ENCODE results near the gene TRMO. TPM values are rescaled to one million over a fixed set of nuclear protein-coding genes. Genes with fewer than 3 reads are reported as not detected.

TRMO gene
- total and polyA plus RNA-seq, 9 of the 15 experiments (the other 6 are each of a cell fraction or from before 2014, with no cell fraction given) = 5.6 to 22.4 (median 16.2) TPM

DNA sequence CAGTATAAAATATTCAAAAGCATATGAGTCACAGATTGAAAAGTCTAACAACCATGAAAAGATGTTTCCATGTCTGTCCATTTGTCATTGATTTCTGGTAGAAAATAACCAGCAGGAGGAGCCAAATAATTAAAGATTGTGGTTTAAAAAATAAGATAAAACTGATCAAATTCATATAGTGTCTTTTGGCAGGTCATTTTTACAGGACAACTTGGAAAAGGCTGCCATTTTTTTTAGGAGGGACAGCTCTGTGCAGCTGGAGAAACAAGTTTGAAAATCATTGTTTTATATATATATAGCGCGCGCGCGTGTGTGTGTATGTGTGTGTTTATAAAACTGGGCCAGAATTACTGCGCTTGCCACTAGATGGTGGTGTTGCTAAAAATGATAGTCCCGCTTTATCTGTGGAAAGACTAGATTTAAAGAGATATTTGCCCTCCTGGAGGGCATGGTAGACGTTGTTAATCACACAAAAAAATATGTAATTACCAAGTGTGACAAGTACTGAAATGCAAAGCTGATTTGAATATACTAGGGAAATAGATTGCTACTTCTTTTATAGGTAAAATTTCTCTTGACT lies 1.3 kb upstream of the TRMO start:
- peak; percentile 29 for FAIRE-seq
- TF ChIP-seq ZBTB1 (CRISPR knock-in tag; IDR thresholded peaks at IDR 0.05; ENCODE audit: borderline replicate concordance, low read depth) (no peak), TAF9B (IDR thresholded peaks at IDR 0.05; ENCODE audit: partially characterized antibody) (no peak), EZH2 (IDR thresholded peaks at IDR 0.05; ENCODE audit: borderline replicate concordance, low read depth, low read length) (no peak), GTF3C2 (IDR thresholded peaks at IDR 0.05; ENCODE audit: borderline replicate concordance, extremely low read depth, insufficient read length) (no peak), ZBTB17 (CRISPR knock-in tag; IDR thresholded peaks at IDR 0.05) (no peak), NR2C1 (IDR thresholded peaks at IDR 0.05) (no peak), NR2C1 (tag; IDR thresholded peaks at IDR 0.05) (no peak), MITF (IDR thresholded peaks at IDR 0.05) (no peak; the same call in 1 of the 2 replicates), ELF4 (CRISPR knock-in tag; IDR thresholded peaks at IDR 0.05) (no peak), SRF (CRISPR knock-in tag; IDR thresholded peaks at IDR 0.05) (0 out of 4 replicates have a peak, but pooled peaks of 1 of the 2 experiments have one; percentile 15), GATAD2B (IDR thresholded peaks at IDR 0.05; ENCODE audit: borderline replicate concordance) (0 out of 2 replicates have a peak, but pooled peaks have one; percentile 37), MXI1 (IDR thresholded peaks at IDR 0.05; ENCODE audit: low read depth, low read length) (0 out of 2 replicates have a peak, but pooled peaks have one; percentile 28)
- TF ChIP-seq, protein P1, sequence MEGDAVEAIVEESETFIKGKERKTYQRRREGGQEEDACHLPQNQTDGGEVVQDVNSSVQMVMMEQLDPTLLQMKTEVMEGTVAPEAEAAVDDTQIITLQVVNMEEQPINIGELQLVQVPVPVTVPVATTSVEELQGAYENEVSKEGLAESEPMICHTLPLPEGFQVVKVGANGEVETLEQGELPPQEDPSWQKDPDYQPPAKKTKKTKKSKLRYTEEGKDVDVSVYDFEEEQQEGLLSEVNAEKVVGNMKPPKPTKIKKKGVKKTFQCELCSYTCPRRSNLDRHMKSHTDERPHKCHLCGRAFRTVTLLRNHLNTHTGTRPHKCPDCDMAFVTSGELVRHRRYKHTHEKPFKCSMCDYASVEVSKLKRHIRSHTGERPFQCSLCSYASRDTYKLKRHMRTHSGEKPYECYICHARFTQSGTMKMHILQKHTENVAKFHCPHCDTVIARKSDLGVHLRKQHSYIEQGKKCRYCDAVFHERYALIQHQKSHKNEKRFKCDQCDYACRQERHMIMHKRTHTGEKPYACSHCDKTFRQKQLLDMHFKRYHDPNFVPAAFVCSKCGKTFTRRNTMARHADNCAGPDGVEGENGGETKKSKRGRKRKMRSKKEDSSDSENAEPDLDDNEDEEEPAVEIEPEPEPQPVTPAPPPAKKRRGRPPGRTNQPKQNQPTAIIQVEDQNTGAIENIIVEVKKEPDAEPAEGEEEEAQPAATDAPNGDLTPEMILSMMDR (IDR thresholded peaks at IDR 0.05 in 2 of 3, conservative IDR thresholded peaks at IDR 0.05 in 1 of 3; ENCODE audit: insufficient read depth in 2 of 3, low read depth in 1 of 3, low read length in 3 of 3) = peak; percentile 68 to 84 (median 77)

More for the DNA sequence above, 1.3 kb upstream of the TRMO start:
- H3K4me3 ChIP-seq = peak overlapping the region; percentile 31
- H3K36me3 ChIP-seq (ENCODE audit: control insufficient read depth, insufficient read depth, low read length) = peaks cover 28% of the 10 kb centered on the region
- CTCF ChIA-PET (ENCODE audit: low intra/inter-chr PET ratio) = interaction anchor here (0.5 to 2.9 kb wide), 14 partner anchors 19 to 872 kb away, joined by 3 to 36 read pairs (median 6); partner anchors contain the start of gene ANP32B
- intact Hi-C loops (cut with micrococcal nuclease) (loop anchor here (1.0 to 5.0 kb wide), 8 partner anchors 31 to 340 kb away; partner anchors contain the start of genes ANP32B and CORO2A), in situ Hi-C loops (cut with MboI) (loop anchor here (5.0 to 25.0 kb wide), 3 partner anchors 64 to 864 kb away; partner anchors contain the start of genes ANKS6 and TBC1D2)
- H3K4me1 ChIP-seq (replicated peaks in 1 of 2; ENCODE audit: control insufficient read depth in 2 of 2, insufficient read depth in 2 of 2, low read length in 2 of 2) = peaks cover 8 to 23% of the 10 kb centered on the region in 2 experiments
- no peaks in the 10 kb centered on the region for H4K20me1 ChIP-seq (replicated peaks; ENCODE audit: control insufficient read depth, insufficient read depth, low read length)
- H3K79me2 ChIP-seq (ENCODE audit: control insufficient read depth, insufficient read depth, low read length) = peaks cover 58% of the 10 kb centered on the region
- peak overlapping the region; percentile 96; the same call in 2 of the 3 replicates for H3K27ac ChIP-seq (ENCODE audit: extremely low read depth, low read depth, low read length)
- BruUV-seq (replicated peaks) = no TSS peak
- peak overlapping the region; percentile 98 for H2AFZ ChIP-seq (ENCODE audit: low read depth, low read length)
- POLR2A ChIA-PET = interaction anchor here (0.6 to 5.8 kb wide), 6 partner anchors 18 to 346 kb away, joined by 3 to 33 read pairs (median 6); no protein-coding TSS in a partner anchor
- no peaks in the 10 kb centered on the region for H3K9me3 ChIP-seq (replicated peaks; ENCODE audit: control insufficient read depth, insufficient read depth, low read depth, low read length)
- H3K9me1 ChIP-seq (ENCODE audit: control insufficient read depth, insufficient read depth, low read length) = no peaks in the 10 kb centered on the region
- peak overlapping the region in 1 of 2 experiments; percentile 91; a peak in 2 of 4 replicates for H3K9ac ChIP-seq (ENCODE audit: insufficient read depth in 1 of 2, low read depth in 2 of 2, low read length in 2 of 2)
- no peaks in the 10 kb centered on the region for H3K27me3 ChIP-seq (ENCODE audit: control insufficient read depth in 2 of 2, insufficient read depth in 2 of 2, low read length in 2 of 2)
- DNase-seq (ENCODE audit: extremely low read depth in 1 of 4, low spot score in 3 of 4) = peak; percentile 39 to 89 (median 46)
- ATAC-seq = peak; percentile 30
- H3K4me2 ChIP-seq (ENCODE audit: insufficient read depth, low read length) = 0 out of 2 replicates have a peak overlapping the region, but pooled peaks have one; percentile 32
- WGBS (ENCODE audit: insufficient coverage, low coverage, missing lambda C conversion rate) = 0% methylated on average over 8 of the region's 8 CpGs
